HPDE6-E6E7 (cell line): ENCODE measurements around the gene ANKFY1.

Experiments used
- DNase-seq: peaks from one replicate; pipeline ENCODE4 v3.0.0; 2011; ENCODE audit warnings: missing footprints; ENCODE audit errors: extremely low spot score

The ANKFY1 gene

DNA sequence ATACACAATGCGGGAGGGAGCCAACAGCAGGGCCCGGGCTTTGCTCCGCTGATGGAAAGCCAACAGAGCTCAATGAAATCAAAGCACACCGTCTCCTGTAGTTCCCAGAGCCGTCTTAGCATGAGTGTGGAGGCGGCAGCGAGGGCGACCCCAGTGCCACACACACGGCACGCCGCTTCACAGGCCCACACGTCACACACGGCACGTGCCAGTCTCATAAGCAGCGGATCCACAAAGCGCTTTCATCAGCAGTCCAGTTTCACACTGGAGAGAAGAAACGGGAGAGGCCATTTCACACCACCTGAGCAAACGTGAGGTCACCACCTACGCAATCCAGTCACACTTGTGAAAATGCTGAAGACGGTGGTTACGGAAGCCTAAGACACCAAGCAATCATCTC lies 86.0 kb downstream of the ANKFY1 start:
- DNase-seq = no peak

GRCh38 chr17:4176808-4177472 lies 86.8 kb downstream of the ANKFY1 start:
- DNase-seq = no peak

GRCh38 chr17:4175921-4176807 lies 87.6 kb downstream of the ANKFY1 start:
- no peak for DNase-seq

DNA sequence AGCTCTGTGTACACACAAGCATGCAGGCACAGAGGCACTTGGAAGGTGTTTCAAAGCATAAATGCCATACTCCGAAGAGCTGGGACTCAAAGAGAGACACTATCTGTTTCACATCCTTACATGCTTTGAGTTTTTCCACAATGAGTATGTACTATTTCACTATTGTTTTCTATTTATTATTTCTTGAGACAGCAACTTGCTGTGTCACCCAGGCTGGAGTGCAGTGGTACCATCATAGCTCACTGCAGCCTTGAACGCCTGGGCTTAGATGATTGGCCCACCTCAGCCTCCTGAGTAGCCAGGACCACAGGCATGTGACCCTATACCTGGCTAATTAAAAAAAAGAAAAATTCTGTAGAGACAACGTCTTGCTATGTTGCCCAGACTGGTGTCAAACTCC lies 89.2 kb downstream of the ANKFY1 start:
- no peak for DNase-seq

- DNase-seq = no peak
These were observed 90.0 kb downstream of the ANKFY1 start for GRCh38 chr17:4173781-4174180.

GRCh38 chr17:4172356-4172755 lies 91.4 kb downstream of the ANKFY1 start:
- DNase-seq = no peak

DNA sequence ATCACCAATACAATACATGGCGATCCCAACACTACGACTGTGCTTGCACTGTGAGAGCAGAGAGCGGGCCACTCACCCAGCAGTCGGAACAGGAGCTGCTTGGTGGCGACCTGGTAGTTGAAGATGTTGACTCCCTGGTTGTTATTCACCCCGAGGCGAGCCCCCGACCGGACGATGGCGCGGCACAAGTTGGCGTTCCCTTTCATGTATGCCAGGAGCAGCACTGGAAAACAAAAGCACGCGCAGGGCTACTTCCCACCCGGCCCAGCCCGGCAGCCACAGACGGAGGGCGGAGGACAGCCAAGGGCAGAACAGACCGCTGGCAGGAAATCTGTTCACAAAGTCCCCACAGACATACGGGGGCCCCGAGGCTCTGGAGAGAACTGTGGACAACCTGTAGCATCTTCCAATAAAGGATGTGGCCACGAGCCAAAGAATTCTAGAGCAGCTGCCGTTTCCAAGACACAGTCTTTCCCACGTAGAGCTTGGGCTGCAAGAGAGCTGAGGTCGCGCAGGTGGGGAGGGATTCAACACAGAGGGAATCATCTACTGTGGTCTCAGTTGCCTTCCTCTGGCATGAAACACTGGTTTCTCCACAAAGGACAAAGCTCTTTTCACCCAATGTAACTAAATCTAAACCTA lies 93.0 kb downstream of the ANKFY1 start:
- no peak for DNase-seq

- DNase-seq = no peak
These were observed 96.0 kb downstream of the ANKFY1 start for GRCh38 chr17:4167786-4168185.

DNA sequence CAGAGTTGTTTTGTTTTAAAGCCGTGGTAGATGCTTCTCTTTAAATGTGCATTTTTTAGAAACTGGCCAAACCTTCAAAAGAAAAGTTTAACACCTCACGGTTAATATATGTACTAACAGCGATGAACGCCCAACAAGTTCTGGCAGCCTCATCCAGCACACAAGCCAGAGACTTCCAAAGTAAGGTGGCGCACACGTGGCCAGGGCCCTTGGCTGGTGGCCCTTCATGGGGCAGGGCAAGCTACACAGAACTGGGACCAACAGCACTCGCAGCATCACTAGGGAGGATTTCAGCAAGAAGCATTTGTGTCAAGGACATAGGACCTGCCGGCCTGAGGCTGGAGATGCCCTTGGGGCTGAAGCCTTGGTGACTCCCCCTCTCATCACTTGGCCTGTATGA lies 97.4 kb downstream of the ANKFY1 start:
- DNase-seq = no peak

DNA sequence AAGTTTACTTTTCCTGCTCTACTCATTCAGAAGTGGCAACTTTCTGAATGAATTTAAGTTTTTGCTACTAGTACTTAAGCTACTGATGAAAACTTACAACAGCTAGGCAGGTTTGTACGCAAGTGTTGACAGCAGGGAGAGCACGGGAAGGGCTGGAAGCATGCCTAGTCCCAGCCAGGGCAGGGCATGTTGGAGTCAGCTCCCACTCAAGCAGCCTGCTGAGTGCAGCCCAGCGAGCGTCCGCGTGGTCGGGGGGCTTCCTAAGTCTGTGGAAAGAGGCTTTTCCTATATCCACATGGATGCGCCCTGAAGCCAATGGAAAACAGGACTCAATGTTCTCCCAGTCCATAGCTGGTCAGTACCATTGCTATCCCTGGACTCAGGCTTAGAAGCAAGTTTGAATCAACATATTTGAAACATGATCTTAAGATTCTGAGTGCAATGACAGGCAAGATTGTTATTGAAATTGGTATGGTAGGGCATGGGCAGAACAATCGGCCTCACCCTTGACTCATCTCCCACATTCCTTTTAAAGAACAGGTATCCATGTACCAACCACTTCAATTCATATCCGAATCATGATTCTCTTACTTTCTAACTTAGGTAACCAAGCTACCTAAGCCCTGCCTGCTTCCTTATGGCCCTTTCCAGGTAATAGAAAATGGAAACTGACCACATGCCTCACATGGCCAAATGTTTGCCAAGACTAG lies 98.3 kb downstream of the ANKFY1 start:
- DNase-seq = peak; percentile 55

GRCh38 chr17:4163951-4164350 lies 99.8 kb downstream of the ANKFY1 start:
- no peak for DNase-seq

DNA sequence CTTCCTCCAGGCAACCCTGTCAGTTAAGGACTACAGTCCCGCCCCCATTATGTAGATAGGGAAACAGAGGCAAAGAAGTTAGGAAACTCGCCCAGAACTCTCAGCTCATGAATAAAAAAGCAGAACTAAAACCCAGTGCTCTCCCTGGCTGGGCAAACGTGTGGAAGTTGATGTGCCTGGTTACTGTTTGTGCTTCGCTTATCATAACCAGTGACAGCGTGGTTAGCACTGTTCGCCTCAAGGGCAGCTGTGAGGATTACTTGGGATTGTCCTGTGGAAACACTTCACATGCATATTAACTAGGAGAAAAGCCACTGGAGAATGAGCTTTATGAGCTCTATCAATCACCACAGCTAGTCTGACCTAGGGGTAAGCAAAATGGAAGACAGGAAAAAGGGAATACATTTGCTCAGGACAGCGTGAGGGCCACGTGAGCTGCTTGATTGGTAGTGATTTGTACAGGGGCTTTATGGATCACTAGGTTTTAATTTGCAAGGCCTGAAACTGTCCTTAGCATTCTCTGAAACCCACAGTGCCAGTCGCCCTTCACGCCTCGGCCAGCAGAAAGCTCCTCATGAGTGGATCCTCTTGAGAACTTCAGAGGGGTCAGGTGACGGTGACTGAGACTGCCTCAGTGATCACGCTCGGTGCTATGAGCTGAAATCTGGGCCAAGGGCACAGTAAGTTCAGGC lies 100.9 kb downstream of the ANKFY1 start:
- no peak for DNase-seq

DNA sequence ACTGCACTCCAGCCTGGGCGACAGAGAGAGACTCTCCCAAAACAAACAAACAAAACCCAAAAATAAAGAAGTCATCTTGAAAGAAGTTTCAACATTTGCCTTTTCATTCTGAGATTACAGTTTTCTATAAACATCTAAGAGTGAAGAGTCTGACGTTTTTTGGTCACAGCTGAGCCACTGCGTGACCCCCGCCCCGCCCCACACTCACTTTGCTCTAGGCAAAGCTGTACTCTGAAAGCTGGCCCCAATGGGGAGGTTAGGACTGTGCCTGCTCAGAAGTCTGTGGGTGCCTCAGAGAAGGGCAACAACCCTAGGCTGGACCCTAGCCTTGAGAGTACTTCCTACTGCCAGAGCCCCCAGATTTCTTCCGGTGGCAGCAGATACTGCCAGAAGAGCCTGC lies 101.5 kb downstream of the ANKFY1 start:
- no peak for DNase-seq

- DNase-seq = no peak
These were observed 101.8 kb downstream of the ANKFY1 start for GRCh38 chr17:4161967-4162305.

DNA sequence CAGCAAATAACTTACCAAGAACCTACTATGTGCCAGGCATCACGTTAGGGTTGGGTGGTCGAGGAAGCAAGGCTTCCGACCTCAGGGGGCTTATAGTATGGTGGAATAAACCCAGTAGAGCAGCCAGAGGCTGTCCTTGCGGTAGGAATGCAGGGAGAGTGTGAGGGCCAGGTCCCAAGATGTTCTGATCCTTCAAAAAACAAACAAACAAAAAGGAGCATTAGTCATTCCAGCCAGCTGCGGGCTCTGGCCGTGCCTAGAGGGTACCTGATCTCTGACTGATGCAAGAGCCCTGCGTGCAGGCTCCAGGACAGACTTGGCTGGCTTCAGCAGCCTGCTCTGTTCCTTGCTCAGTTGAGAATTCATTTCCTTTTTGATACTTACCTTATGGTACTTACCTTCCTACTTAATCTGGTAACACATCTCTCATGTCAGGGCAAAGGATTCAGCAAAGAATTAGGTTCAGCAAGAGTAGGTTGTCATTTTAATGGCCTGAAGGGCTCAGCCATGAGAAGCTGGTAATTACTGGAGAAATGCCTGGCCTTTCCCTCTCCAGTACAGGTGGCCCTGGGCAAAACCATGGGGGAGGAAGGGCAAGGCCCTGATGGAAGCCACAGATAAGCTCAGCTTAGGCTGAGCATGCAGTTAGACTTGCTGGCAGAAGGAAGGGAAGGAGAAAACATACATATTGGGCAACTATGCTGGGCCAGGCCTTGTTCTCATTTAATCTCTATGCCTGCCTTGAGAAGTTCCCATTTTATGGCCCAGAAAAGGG lies 102.4 kb downstream of the ANKFY1 start:
- DNase-seq = peak; percentile 95

- DNase-seq = no peak
These were observed 103.4 kb downstream of the ANKFY1 start for GRCh38 chr17:4160294-4160859.

DNA sequence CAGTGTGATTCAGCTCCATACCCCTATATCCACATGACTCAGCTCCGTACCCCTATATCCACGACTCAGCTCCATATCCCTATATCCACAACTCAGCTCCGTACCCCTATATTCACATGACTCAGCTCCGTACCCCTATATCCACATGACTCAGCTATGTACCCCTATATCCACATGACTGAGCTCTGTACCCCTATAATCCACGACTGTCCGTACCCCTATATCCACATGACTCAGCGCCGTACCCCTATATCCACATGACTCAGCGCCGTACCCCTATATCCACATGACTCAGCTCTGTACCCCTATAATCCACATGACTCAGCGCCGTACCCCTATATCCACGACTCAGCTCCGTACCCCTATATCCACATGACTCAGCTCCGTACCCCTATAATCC lies 104.0 kb downstream of the ANKFY1 start:
- no peak for DNase-seq

DNA sequence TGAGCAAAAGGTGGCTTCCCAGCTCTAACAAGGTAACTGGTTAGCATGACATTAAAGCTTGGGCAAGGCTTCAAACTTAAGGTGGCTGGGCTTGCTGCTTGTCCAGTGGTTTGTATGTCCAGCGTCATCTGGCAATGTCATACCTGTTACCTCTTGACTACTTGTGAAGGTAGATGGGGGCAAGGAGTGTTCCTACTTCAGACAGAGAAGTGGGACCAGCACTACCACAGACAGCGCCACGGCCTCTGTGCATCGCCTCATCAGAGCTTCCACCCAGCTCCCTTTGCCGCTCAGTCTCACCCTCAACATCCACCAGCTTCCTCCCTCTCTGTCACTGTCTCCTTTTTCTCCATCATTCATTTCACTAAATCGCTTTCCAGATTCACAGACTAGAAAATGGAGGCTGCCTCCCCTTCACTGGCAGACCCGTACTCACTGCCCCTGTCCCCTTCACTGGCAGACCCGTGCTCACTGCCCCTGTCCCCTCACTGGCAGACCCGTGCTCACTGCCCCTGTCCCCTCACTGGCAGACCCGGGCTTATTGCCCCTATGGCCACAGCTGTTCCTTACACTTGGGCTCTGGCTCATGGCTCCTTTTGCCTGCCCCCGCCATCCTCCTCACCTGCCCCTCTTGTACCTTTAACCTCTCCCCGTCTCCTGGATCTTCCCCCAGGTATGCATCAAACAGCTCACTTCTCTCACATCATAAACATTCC lies 106.0 kb downstream of the ANKFY1 start:
- DNase-seq = no peak

DNA sequence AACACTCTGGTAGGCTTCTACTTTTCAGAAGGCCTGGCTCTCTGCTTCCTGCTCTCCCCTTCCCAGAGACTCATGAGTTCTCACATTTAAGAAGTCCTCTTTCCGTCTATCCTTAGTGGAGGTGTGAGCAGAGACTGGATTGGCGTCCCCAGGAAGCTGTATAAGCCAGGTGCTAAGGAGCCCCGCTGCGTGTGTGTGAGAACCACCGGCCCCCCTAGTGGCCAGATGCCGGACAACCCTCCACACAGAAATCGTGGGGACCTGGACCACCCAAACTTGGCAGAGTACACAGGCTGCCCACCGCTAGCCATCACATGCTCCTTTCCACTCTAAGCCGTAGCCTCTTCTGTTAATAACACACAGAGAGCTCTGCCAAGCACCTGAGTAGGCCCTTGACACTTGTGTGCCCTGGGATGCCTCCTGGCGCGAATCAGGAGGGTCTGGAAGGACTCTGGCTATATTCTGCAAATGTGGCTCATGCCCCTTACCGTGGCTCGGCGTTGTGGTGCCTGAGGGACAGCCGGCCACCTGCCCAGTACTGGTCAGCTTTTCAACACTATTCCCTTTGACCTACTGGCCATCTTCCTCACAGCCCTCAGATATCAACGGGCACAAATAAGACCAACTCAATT lies 106.9 kb downstream of the ANKFY1 start:
- no peak for DNase-seq
